Uterus (tissue), 2 donors: Measurements from ENCODE around the gene HOXD8.

Source experiments
- CTCF ChIP-seq, 4 experiments: fragments of 200-600 bp in 2 of 4; fragments of 450-650 bp in 2 of 4; sonication (generic) in 2 of 4; IDR thresholded peaks; one replicate each; pipeline ENCODE4 v1.5.1; 2016 to 2019; ENCODE audit warnings: antibody characterized with exemption in 4 of 4, mild to moderate bottlenecking in 2 of 4, moderate library complexity in 1 of 4
- POLR2A ChIP-seq, 2 donors: fragments of 450-650 bp; IDR thresholded peaks; one replicate each; pipeline ENCODE4 v1.6.1; 2016; ENCODE audit warnings: antibody characterized with exemption in 2 of 2, mild to moderate bottlenecking in 1 of 2, moderate library complexity in 1 of 2

- TF ChIP-seq POLR2A (IDR thresholded peaks at IDR 0.05) (no peak), CTCF (IDR thresholded peaks at IDR 0.05) (no peak)
These were observed 45.7 kb upstream of the HOXD8 start, which contains the start of gene EVX2 for GRCh38 chr2:176083796-176084261.
